IMR-90 (cell line): Measurements from ENCODE around the gene SIGLEC9. TPM values are rescaled to one million over a fixed set of nuclear protein-coding genes. Genes with fewer than 3 reads are reported as not detected.

Experiments
- ATAC-seq: fragments of 200-7000 bp; cut with Tn5 transposase; 2 replicates; pipeline ENCODE4 v1.9.1; 2020; ENCODE audit warnings: low read depth, mild to moderate bottlenecking, moderate library complexity
- BruUV-seq: library from RNA; stranded (reverse); fragments of 400-500 nt; replicated peaks from 2 replicates; lab custom pipeline; 2021; lab: Mats Ljungman, UMichigan
- CTCF ChIA-PET: fragments of 300-600 bp; formaldehyde crosslinking; extraction: SDS; loops from one replicate; lab custom pipeline; 2021; ENCODE audit warnings: antibody characterized with exemption; lab: Yijun Ruan, JAX
- POLR2A ChIA-PET: fragments of 300-600 bp; sonication (Branson Sonifier 250); formaldehyde crosslinking; loops from one replicate; lab custom pipeline; 2022; ENCODE audit warnings: antibody characterized with exemption; ENCODE audit not compliant: unreplicated experiment; lab: Charles Lee
- DNase-seq: peaks from one replicate; pipeline ENCODE4 v3.0.0; 2013
- H2AFZ ChIP-seq: replicated peaks from 2 replicates; pipeline ENCODE3; 2013; ENCODE audit warnings: low read length, mild to moderate bottlenecking; ENCODE audit not compliant: poor library complexity
- H2AK5ac ChIP-seq: 2 replicates; pipeline ENCODE4 v1.6.1; 2013; ENCODE audit warnings: low read depth, low read length, inconsistent platforms
- H2AK9ac ChIP-seq: replicated peaks from 2 replicates; pipeline ENCODE3; 2013; ENCODE audit warnings: mild to moderate bottlenecking, low read depth, low read length, moderate library complexity; ENCODE audit not compliant: poor library complexity
- H2BK120ac ChIP-seq: 2 replicates; pipeline ENCODE4 v1.6.1; 2013; ENCODE audit warnings: low read depth, low read length, inconsistent platforms
- H2BK15ac ChIP-seq: 3 replicates; pipeline ENCODE4 v1.6.1; 2013; ENCODE audit warnings: low read depth, low read length, inconsistent platforms
- H2BK20ac ChIP-seq: 2 replicates; pipeline ENCODE4 v1.6.1; 2013; ENCODE audit warnings: low read depth, mild to moderate bottlenecking, inconsistent platforms, low read length, moderate library complexity
- H2BK5ac ChIP-seq: 2 replicates; pipeline ENCODE4 v1.6.1; 2013; ENCODE audit warnings: mild to moderate bottlenecking, low read depth, low read length, inconsistent platforms; ENCODE audit not compliant: poor library complexity, severe bottlenecking
- H3K14ac ChIP-seq: replicated peaks from 2 replicates; pipeline ENCODE4 v1.6.1; 2013; ENCODE audit warnings: low read depth, low read length, inconsistent platforms
- H3K18ac ChIP-seq: 2 replicates; pipeline ENCODE4 v1.6.1; 2013; ENCODE audit warnings: low read depth, low read length, control low read depth
- H3K23ac ChIP-seq: 2 replicates; pipeline ENCODE4 v1.6.1; 2013; ENCODE audit warnings: low read depth, low read length, inconsistent platforms
- H3K27ac ChIP-seq: 2 replicates; pipeline ENCODE4 v1.5.1; 2013; ENCODE audit warnings: mild to moderate bottlenecking, control low read depth, low read length; ENCODE audit not compliant: insufficient read depth
- H3K27me3 ChIP-seq: 2 replicates; pipeline ENCODE4 v1.6.1; 2013; ENCODE audit warnings: low read length; ENCODE audit not compliant: control insufficient read depth, insufficient read depth
- H3K36me3 ChIP-seq: 2 replicates; pipeline ENCODE4 v1.6.1; 2013; ENCODE audit warnings: low read length, mixed read lengths; ENCODE audit not compliant: control insufficient read depth, insufficient read depth
- H3K4ac ChIP-seq: 2 replicates; pipeline ENCODE4 v1.6.1; 2013; ENCODE audit warnings: low read depth, low read length, inconsistent platforms
- H3K4me1 ChIP-seq: 2 replicates; pipeline ENCODE4 v1.6.1; 2013; ENCODE audit warnings: low read length, mixed read lengths; ENCODE audit not compliant: control insufficient read depth, insufficient read depth
- H3K4me2 ChIP-seq: 2 replicates; pipeline ENCODE4 v1.6.1; 2013; ENCODE audit warnings: low read depth, mild to moderate bottlenecking, control low read depth, low read length, moderate library complexity
- H3K4me3 ChIP-seq: 2 replicates; pipeline ENCODE4 v1.5.1; 2013; ENCODE audit warnings: low read depth, mild to moderate bottlenecking, control low read depth, low read length, moderate library complexity; ENCODE audit not compliant: insufficient read depth
- H3K56ac ChIP-seq: 2 replicates; pipeline ENCODE4 v1.6.1; 2013; ENCODE audit warnings: low read length, inconsistent platforms; ENCODE audit not compliant: insufficient read depth; ENCODE audit errors: extremely low read depth
- H3K79me1 ChIP-seq, 2 experiments: 2 replicates each; pipeline ENCODE4 v1.6.1; 2013; ENCODE audit warnings: low read length in 2 of 2, inconsistent platforms in 1 of 2, low read depth in 1 of 2
- H3K9ac ChIP-seq: 2 replicates; pipeline ENCODE4 v1.6.1; 2013; ENCODE audit warnings: low read depth, low read length, control low read depth
- H3K9me1 ChIP-seq: 2 replicates; pipeline ENCODE4 v1.6.1; 2013; ENCODE audit warnings: low read length, inconsistent platforms; ENCODE audit not compliant: insufficient read depth
- H3K9me3 ChIP-seq: 2 replicates; pipeline ENCODE4 v1.6.1; 2013; ENCODE audit warnings: low read length; ENCODE audit not compliant: control insufficient read depth, insufficient read depth
- H4K20me1 ChIP-seq: 2 replicates; pipeline ENCODE4 v1.6.1; 2013; ENCODE audit warnings: low read length, inconsistent platforms; ENCODE audit not compliant: insufficient read depth
- H4K5ac ChIP-seq: 2 replicates; pipeline ENCODE4 v1.6.1; 2013; ENCODE audit warnings: mild to moderate bottlenecking, low read depth, low read length, control low read depth
- H4K8ac ChIP-seq, 2 experiments: 2 replicates each; pipeline ENCODE4 v1.6.1; 2013; ENCODE audit warnings: low read depth in 2 of 2, low read length in 2 of 2, control low read depth in 1 of 2, inconsistent platforms in 1 of 2
- H4K91ac ChIP-seq: 2 replicates; pipeline ENCODE4 v1.6.1; 2013; ENCODE audit warnings: low read depth, low read length, inconsistent platforms; ENCODE audit not compliant: insufficient read depth
- BHLHE40 ChIP-seq: fragments of 150-350 bp; IDR thresholded peaks from 2 replicates; pipeline ENCODE4 v1.6.1; 2016; ENCODE audit warnings: mild to moderate bottlenecking, low read depth, low read length
- CEBPB ChIP-seq: IDR thresholded peaks from 2 replicates; pipeline ENCODE4 v1.6.1; 2012; ENCODE audit warnings: low read depth, low read length, improper control_type of control experiment
- MAFK ChIP-seq: IDR thresholded peaks from 2 replicates; pipeline ENCODE4 v1.6.1; 2012; ENCODE audit warnings: low read depth, low read length, improper control_type of control experiment
- MXI1 ChIP-seq: IDR thresholded peaks from 2 replicates; pipeline ENCODE4 v1.6.1; 2012; ENCODE audit warnings: low read depth, mild to moderate bottlenecking, low read length, moderate library complexity, borderline replicate concordance
- NFE2L2 ChIP-seq: fragments of 150-350 bp; IDR thresholded peaks from 2 replicates; pipeline ENCODE4 v1.6.1; 2016; ENCODE audit warnings: low read depth, mild to moderate bottlenecking, low read length
- RAD21 ChIP-seq: IDR thresholded peaks from 2 replicates; pipeline ENCODE4 v1.6.1; 2012; ENCODE audit warnings: low read length, improper control_type of control experiment
- RCOR1 ChIP-seq: IDR thresholded peaks from 2 replicates; pipeline ENCODE4 v1.6.1; 2012; ENCODE audit warnings: mild to moderate bottlenecking, low read length, improper control_type of control experiment; ENCODE audit not compliant: insufficient replicate concordance
- RFX5 ChIP-seq: IDR thresholded peaks from 2 replicates; pipeline ENCODE4 v1.8.0; 2012; ENCODE audit warnings: low read depth, mild to moderate bottlenecking, low read length, moderate library complexity
- SMC3 ChIP-seq: fragments of 150-350 bp; IDR thresholded peaks from 2 replicates; pipeline ENCODE4 v1.6.1; 2016; ENCODE audit warnings: low read depth, mild to moderate bottlenecking, antibody characterized with exemption, low read length, moderate library complexity
- WGBS, 2 experiments: methylation state at CpG; one replicate each; pipeline versions ENCODE4 v1.1.5 to v1.1.7; 2013; ENCODE audit warnings: missing lambda C conversion rate in 2 of 2; ENCODE audit not compliant: insufficient read length in 1 of 2; ENCODE audit errors: extremely low coverage in 2 of 2; 5-methylcytosine and 5-hydroxymethylcytosine counted together
- dilution Hi-C: fragments of 300-500 bp; cut with HindIII; formaldehyde crosslinking; loops from one replicate; pipeline ENCODE4 v1.14.3; 2018; ENCODE audit warnings: low sequenced_read_pairs; ENCODE audit not compliant: unreplicated experiment
- in situ Hi-C: fragments of 300-500 bp; cut with MboI; formaldehyde crosslinking; loops from 3 replicates; pipeline ENCODE4 v1.14.3; 2019; ENCODE audit warnings: low sequenced_read_pairs, inconsistent platforms, mixed read lengths
- intact Hi-C: fragments of 100-400 bp; cut with micrococcal nuclease; formaldehyde crosslinking; loops from 2 replicates; pipeline ENCODE4 v1.10.0; 2022
- polyA plus RNA-seq, 3 experiments: library from polyadenylated mRNA; depleted of rRNA; stranded (reverse); fragments of >200 nt; gene quantifications; 2 replicates each; pipeline ENCODE4 v1.2.3, GENCODE V29; 2012; ENCODE audit warnings: low replicate concordance in 1 of 3
- total RNA-seq: library from RNA; depleted of rRNA; stranded (reverse); fragments of >200 nt; gene quantifications from 2 replicates; pipeline ENCODE4 v1.2.3, GENCODE V29; 2012
- TF ChIP-seq, protein P1 (sequence below): fragments of 150-350 bp; IDR thresholded peaks from 2 replicates; pipeline ENCODE4 v1.6.1; 2016; ENCODE audit warnings: low read depth, mild to moderate bottlenecking, low read length, moderate library complexity, borderline replicate concordance

The SIGLEC9 gene
- total and polyA plus RNA-seq, 2 of the 4 experiments (the other 2 are of a cell fraction) = 0.03 TPM; not detected in 1

DNA sequence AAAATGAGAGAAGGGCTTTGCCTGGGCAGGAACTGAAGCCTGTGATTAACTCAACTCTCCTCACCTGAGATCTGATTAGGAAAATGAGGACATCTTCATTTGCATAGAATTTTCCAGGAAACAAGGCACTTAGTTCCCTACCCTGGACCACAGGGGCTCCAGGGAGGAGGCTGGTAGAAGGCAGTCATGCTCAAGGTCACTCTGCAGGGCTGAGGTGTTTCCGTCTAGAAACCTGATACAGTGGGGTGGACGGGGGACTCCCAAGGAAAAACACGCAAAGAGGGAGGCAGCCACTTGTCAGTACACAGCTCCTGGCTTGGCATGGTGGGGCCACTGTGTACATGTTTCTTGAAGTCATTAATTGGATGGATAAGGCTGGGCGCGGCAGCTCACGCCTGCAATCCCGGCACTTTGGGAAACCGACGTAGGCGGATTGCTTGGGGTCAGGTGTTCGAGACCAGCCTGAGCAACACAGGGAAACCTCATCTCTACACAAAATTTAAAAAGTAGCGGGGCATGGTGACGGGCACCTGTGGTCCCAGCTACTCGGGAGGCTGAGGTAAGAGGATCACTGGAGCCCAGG lies 48.0 kb upstream of the SIGLEC9 start:
- intact Hi-C loops = no loop called here

More for the DNA sequence above, 48.0 kb upstream of the SIGLEC9 start:
- no TSS peak for BruUV-seq
- Histone ChIP-seq H2BK120ac (no peak overlapping the region), H4K20me1 (no peaks in the 10 kb centered on the region), H3K23ac (no peak overlapping the region), H4K5ac (no peak overlapping the region), H4K8ac (no peak overlapping the region), H3K4ac (no peak overlapping the region), H3K9ac (no peak overlapping the region), H3K18ac (no peak overlapping the region), H3K79me1 (no peaks in the 10 kb centered on the region), H2BK15ac (no peak overlapping the region), H3K9me1 (no peaks in the 10 kb centered on the region), H2AFZ (no peak overlapping the region), H3K4me1 (no peaks in the 10 kb centered on the region), H3K14ac (no peak overlapping the region), H3K4me2 (no peak overlapping the region), H2AK5ac (no peak overlapping the region), H3K27me3 (no peaks in the 10 kb centered on the region), H4K91ac (no peak overlapping the region), H3K9me3 (no peaks in the 10 kb centered on the region; the same call in none of the 2 replicates), H2AK9ac (no peak overlapping the region), H3K56ac (no peak overlapping the region), H3K27ac (no peak overlapping the region), H2BK20ac (no peak overlapping the region), H2BK5ac (no peak overlapping the region), H3K36me3 (no peaks in the 10 kb centered on the region), H3K4me3 (no peak overlapping the region)
- no peak for TF ChIP-seq RAD21
- no peak for TF ChIP-seq NFE2L2
- no peak for TF ChIP-seq MAFK
- TF ChIP-seq BHLHE40 = no peak
- TF ChIP-seq SMC3 = no peak
- no peak for TF ChIP-seq RCOR1
- TF ChIP-seq, protein P1, sequence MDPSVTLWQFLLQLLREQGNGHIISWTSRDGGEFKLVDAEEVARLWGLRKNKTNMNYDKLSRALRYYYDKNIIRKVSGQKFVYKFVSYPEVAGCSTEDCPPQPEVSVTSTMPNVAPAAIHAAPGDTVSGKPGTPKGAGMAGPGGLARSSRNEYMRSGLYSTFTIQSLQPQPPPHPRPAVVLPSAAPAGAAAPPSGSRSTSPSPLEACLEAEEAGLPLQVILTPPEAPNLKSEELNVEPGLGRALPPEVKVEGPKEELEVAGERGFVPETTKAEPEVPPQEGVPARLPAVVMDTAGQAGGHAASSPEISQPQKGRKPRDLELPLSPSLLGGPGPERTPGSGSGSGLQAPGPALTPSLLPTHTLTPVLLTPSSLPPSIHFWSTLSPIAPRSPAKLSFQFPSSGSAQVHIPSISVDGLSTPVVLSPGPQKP = no peak
- TF ChIP-seq CEBPB = no peak
- TF ChIP-seq RFX5 = no peak
- no peak for TF ChIP-seq MXI1
- no peak for DNase-seq
- in situ Hi-C loops = no loop called here
- POLR2A ChIA-PET = no interaction called here
- WGBS, 2 experiments = 16% methylated on average over 3 of the region's 14 CpGs; no CpG with 5 or more reads in 1 of the 2 experiments
- ATAC-seq = no peak
- CTCF ChIA-PET = no interaction called here
- dilution Hi-C loops = no loop called here
